HG03060 (cell line): ENCODE measurements around the gene ATP11B.

Source experiments
- ATAC-seq: cut with Tn5 transposase; IDR thresholded peaks from one replicate; pipeline ENCODE4 v1.9.1; 2021; ENCODE audit warnings: low read depth, moderate number of reproducible peaks; ENCODE audit not compliant: unreplicated experiment

ATP11B gene

GRCh38 chr3:182906036-182906435 lies 112.7 kb downstream of the ATP11B start:
- no peak for ATAC-seq

- no peak for ATAC-seq
These were observed 115.2 kb downstream of the ATP11B start for GRCh38 chr3:182908471-182908870.

GRCh38 chr3:182909318-182910040 lies 116.2 kb downstream of the ATP11B start:
- no peak for ATAC-seq

- no peak for ATAC-seq
These were observed 117.9 kb downstream of the ATP11B start for GRCh38 chr3:182910936-182911781.

GRCh38 chr3:182911782-182912111 lies 118.4 kb downstream of the ATP11B start:
- ATAC-seq = no peak

GRCh38 chr3:182912474-182912873 lies 119.2 kb downstream of the ATP11B start:
- no peak for ATAC-seq

GRCh38 chr3:182913889-182914288 lies 120.6 kb downstream of the ATP11B start:
- ATAC-seq = peak; percentile 66

- peak; percentile 47 for ATAC-seq
These were observed 121.0 kb downstream of the ATP11B start for GRCh38 chr3:182914341-182914740.

GRCh38 chr3:182917134-182917533 lies 123.8 kb downstream of the ATP11B start:
- no peak for ATAC-seq

- no peak for ATAC-seq
These were observed 126.6 kb downstream of the ATP11B start for GRCh38 chr3:182919866-182920357.

- no peak for ATAC-seq
These were observed 127.3 kb downstream of the ATP11B start for GRCh38 chr3:182920515-182921084.

- no peak for ATAC-seq
These were observed 128.5 kb downstream of the ATP11B start for GRCh38 chr3:182921665-182922355.

GRCh38 chr3:182925330-182925943 lies 132.1 kb downstream of the ATP11B start:
- peak; percentile 94 for ATAC-seq

GRCh38 chr3:182925944-182926337 lies 132.6 kb downstream of the ATP11B start:
- ATAC-seq = peak; percentile 12

GRCh38 chr3:182935803-182936202 lies 142.5 kb downstream of the ATP11B start:
- no peak for ATAC-seq

GRCh38 chr3:182936239-182936917 lies 143.1 kb downstream of the ATP11B start:
- ATAC-seq = no peak

- ATAC-seq = no peak
These were observed 143.6 kb downstream of the ATP11B start for GRCh38 chr3:182936918-182937285.

GRCh38 chr3:182937293-182938051 lies 144.2 kb downstream of the ATP11B start:
- peak; percentile 77 for ATAC-seq

- ATAC-seq = no peak
These were observed 147.0 kb downstream of the ATP11B start for GRCh38 chr3:182940266-182940808.
